GM12873 (cell line): ENCODE measurements around the gene USP1.

Experiments
- CTCF ChIP-seq: IDR thresholded peaks from 2 replicates; pipeline ENCODE4 v1.5.1; 2012; ENCODE audit warnings: low read depth, mild to moderate bottlenecking, moderate library complexity, low read length, control low read depth; ENCODE audit not compliant: insufficient read depth; ENCODE audit errors: missing control alignments

USP1 gene

GRCh38 chr1:62395291-62395690 is 41.6 kb upstream of the USP1 start:
- no peak for TF ChIP-seq CTCF

GRCh38 chr1:62396871-62397270 is 40.0 kb upstream of the USP1 start:
- TF ChIP-seq CTCF, result no peak

- TF ChIP-seq CTCF, result no peak
Measured at GRCh38 chr1:62397301-62397700, 39.5 kb upstream of the USP1 start.

- TF ChIP-seq CTCF, result no peak
Measured at GRCh38 chr1:62398377-62398776, 38.5 kb upstream of the USP1 start.

- no peak for TF ChIP-seq CTCF
Measured at GRCh38 chr1:62401034-62401760, 35.7 kb upstream of the USP1 start.

- no peak for TF ChIP-seq CTCF
Measured at GRCh38 chr1:62405247-62405646, 31.6 kb upstream of the USP1 start.

GRCh38 chr1:62406576-62406975 is 30.3 kb upstream of the USP1 start:
- no peak for TF ChIP-seq CTCF
